Cardiac atrium fibroblast (primary cell): ENCODE data around the gene FAM227A. TPM values are rescaled to one million over a fixed set of nuclear protein-coding genes. Genes with fewer than 3 reads are reported as not detected.

Source experiments
- total RNA-seq: library from RNA; depleted of rRNA; stranded (reverse); fragments of >200 nt; gene quantifications from 2 replicates; pipeline ENCODE4 v1.2.3, GENCODE V29; 2015

The FAM227A gene
- total RNA-seq: 0.65 and 0.90 TPM in 2 replicates

DNA sequence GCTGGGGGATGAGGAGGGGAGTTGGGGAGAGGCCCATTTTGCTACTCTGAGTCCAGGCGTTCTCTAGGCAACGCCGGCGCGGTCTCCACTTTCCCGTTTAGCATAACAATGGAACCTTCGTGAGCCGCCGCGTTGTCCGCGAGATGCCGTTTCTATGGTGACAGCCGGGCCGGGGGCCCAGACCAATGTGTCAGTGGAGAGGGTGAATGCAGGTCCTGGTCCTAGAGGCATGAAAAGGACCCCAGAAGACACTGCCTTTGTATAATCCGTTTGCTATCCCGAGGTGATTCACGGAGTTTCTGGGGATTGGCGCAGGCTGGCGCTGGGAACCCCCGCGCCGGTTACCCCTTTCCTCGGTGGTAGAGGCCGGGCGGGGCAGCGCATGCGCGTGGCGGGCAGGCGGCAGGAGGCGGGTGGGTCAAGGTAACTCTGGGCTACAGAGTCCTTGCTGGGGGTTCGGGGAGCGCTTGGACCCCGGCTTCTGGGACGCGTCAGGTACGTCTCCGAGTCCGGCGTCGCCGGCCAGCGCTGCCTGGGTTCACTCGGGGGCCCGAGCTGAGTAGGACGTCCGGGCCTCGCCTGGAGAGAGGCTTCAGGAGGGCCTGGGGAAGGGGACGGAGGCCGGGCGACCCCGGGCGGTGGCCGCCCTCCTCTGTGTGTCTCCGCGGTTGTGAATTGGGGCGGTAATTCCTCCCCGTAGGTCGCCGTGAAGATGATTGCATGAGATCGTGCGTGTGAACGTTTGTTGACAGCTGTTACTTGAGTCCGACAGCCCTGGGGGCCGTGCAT lies at the start of gene FAM227A, which contains the start of gene CBY1:
FAM227A (minus strand) TSS at position 137 of the 789 bp plus-strand sequence. CDS start 6,224 bp downstream, outside the sequence.
CBY1 (plus strand) TSS at position 383 of the 789 bp plus-strand sequence. CDS start 11,417 bp downstream, outside the sequence.

DNA sequence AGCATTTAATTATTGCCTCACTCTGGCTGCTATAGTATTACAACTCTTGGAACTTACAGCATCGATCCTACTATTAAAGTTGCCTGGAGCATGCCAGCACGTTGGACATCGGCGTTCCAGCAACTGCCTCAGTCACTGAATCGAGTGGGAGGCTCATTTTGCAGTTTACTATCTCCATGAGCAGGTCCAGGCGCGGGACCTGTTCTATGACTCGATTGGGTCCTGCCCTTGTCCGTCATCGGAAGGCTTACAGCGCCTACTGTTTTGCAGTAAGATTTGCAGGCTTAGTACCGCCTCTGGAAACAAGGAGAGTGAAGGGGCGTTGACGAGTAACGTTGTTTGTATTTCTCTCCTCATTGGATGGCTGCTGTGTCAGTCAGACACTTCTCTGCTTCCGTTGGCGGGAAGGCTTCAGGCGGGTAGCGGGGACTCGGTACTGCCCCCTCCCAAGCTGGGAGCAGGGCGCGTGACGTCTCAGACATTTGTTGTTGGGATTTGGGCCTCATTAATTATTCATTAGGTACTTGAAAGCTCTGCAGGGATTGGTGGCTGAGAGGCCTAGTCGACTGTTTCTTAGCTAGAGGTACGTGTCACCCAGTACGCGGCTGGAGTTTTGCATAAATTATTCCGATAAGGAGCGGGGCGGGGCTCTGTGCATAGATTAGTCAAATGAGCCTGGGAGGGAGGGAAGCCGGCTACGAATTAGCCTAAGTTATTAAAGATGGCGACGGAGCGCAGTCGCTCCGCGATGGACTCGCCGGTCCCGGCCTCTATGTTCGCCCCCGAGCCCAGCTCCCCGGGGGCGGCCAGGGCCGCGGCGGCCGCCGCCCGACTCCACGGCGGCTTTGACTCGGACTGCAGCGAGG lies 49.3 kb upstream of the FAM227A start, which contains the start of gene GTPBP1:
GTPBP1 (plus strand) TSS at position 710 of the 866 bp plus-strand sequence; CDS start at position 722, 12 bp downstream.

GRCh38 chr22:38700789-38701628 lies 44.8 kb upstream of the FAM227A start, which contains the start of gene JOSD1:
Gene JOSD1 (minus strand): TSS chr22:38700943. CDS start chr22:38699987, 956 bp downstream.

DNA sequence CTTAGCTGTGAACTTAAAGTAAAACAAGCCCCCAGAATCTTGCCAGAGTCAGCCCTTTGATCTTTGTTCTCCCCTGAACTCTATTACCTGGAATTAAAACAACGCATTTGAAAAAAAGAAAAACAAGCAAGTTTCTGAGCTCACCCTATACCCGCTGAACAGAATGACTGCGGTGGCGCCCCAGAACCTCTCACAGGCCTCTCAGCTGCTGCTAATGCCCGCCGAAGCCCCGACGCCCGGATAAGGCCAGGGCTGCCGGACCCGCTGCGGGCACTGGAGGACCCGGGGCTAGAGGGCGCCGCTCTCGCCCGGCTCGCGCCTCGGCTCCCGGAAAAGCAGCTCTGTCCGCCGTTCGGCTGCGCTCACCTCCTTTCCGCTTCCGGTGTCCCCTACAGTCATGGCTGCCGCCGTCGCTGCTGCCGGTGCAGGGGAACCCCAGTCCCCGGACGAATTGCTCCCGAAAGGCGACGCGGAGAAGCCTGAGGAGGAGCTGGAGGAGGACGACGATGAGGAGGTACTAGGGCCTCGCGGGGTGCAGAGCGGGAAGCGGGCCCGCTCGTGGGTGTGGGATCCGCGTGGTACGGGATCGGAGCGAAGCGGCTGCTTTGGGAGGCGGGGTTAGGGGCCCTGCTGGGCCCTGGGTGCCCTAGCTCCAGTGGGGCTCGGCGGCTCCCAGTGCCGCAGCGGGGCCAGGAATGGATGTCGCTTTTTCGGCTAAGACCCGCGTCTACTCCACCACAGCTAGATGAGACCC lies 25.6 kb upstream of the FAM227A start, which contains the start of gene TOMM22:
TOMM22 (plus strand) TSS at position 376 of the 754 bp plus-strand sequence; CDS start at position 398, 22 bp downstream.

GRCh38 chr22:38569972-38570778 lies 86.0 kb downstream of the FAM227A start, which contains the start of gene DMC1:
Gene DMC1 (minus strand): TSS chr22:38570183. CDS start chr22:38568256, 1,927 bp downstream.

Other genes with a start within 250 kb of the FAM227A start
- gene KCNJ4, start 201.2 kb downstream of the FAM227A start, total RNA-seq: not detected in 2 replicates
- 183 and 192 TPM in 2 replicates for gene KDELR3, start 188.3 kb downstream of the FAM227A start, total RNA-seq
- gene DDX17, start 150.1 kb downstream of the FAM227A start, total RNA-seq: 223 and 266 TPM in 2 replicates
- under 0.01 TPM in 1 of 2 replicates, not detected in the other for gene DMC1, start 86.2 kb downstream of the FAM227A start, total RNA-seq
- gene CBY1, start 246 bp upstream of the FAM227A start, total RNA-seq: 10.2 and 16.4 TPM in 2 replicates
- gene TOMM22, start 25.6 kb upstream of the FAM227A start, total RNA-seq: 42.8 and 47.3 TPM in 2 replicates
- 49.6 and 52.0 TPM in 2 replicates for gene JOSD1, start 44.6 kb upstream of the FAM227A start, total RNA-seq
- gene GTPBP1, start 49.6 kb upstream of the FAM227A start, total RNA-seq: 27.5 and 45.0 TPM in 2 replicates
- gene SUN2, start 99.6 kb upstream of the FAM227A start, total RNA-seq: 60.5 and 69.3 TPM in 2 replicates
- gene DNAL4, start 137.8 kb upstream of the FAM227A start, total RNA-seq: 9.9 and 13.9 TPM in 2 replicates
- 0.54 and 1.5 TPM in 2 replicates for gene NPTXR, start 187.6 kb upstream of the FAM227A start, total RNA-seq
- 37.2 and 41.0 TPM in 2 replicates for gene CBX6, start 215.8 kb upstream of the FAM227A start, total RNA-seq